ENCODE measurements around the gene ZHX3.

The ZHX3 gene

DNA sequence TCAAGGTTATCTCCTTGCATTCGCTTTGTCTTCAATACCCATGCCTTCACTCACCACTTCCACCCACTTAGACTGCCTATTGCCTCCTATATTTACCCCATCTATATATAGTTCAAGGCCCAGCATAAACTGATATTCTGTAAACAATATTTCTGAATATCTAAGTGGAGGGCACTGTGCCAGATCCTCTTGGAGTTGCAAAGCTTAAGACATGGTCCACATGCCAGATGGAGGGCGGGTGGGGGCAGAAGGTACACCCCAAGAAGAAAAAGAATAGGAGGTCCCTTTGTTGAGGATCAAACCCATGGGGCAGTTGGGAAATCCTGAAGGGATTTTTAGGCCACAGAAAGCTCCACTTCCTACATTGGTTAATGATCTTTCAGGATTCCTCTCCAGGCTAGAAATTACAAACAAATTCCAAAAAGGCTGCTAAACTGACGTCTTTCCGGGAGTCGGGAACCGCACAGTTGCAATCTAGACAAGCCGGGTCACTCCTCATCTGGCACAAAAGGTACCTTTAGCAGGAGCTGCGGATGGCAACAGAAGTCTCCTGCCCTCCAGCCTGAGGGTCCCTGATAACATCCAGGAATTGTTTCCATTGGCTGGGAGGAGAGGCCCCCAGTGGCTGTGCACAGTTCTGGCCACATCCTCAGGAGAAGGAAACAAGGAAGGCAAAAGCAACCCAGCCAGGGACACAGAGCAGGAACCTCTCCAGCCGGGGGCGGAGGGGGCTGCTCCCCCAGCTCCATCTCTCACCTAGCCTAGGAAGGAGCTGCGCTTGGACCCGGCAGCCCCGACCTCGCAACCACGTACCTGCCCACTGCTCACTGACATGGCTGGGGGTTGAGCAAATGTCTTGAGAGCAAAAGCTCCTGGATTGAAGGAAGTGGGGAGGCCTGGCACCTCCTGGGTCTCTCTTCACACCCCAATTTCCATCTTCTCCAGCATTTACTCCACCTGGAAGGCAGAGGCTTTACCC is 17.2 kb upstream of the ZHX3 start:
- Histone ChIP-seq H3K27me3 (ENCODE audit: control insufficient read depth, low read length) (no peaks in the 10 kb centered on the region), H3K9me2 (replicated peaks; ENCODE audit: control insufficient read depth, low read length) (no peaks in the 10 kb centered on the region), H3K4me1 (ENCODE audit: control insufficient read depth, low read length) (peaks cover 4% of the 10 kb centered on the region), H3K36me3 (ENCODE audit: control insufficient read depth, low read length) (no peaks in the 10 kb centered on the region), H4K20me1 (ENCODE audit: control insufficient read depth, insufficient read depth, low read depth, low read length) (no peaks in the 10 kb centered on the region), H3K4me2 (ENCODE audit: low read length) (no peak overlapping the region), H3K4me3 (ENCODE audit: low read length) (no peak overlapping the region), H3F3A (ENCODE audit: control insufficient read depth, insufficient read depth) (no peaks in the 10 kb centered on the region), H3K9me3 (ENCODE audit: control insufficient read depth, insufficient read depth, low read length) (no peaks in the 10 kb centered on the region), H3K27ac (ENCODE audit: low read depth, low read length) (no peak overlapping the region), H3K79me2 (ENCODE audit: control insufficient read depth, low read length) (no peaks in the 10 kb centered on the region)
- TF ChIP-seq CTCF (IDR thresholded peaks at IDR 0.05; ENCODE audit: low read depth, low read length, poor library complexity, severe bottlenecking) (no peak), EZH2phosphoT487 (IDR thresholded peaks at IDR 0.05; ENCODE audit: borderline replicate concordance, low read length) (no peak)

DNA sequence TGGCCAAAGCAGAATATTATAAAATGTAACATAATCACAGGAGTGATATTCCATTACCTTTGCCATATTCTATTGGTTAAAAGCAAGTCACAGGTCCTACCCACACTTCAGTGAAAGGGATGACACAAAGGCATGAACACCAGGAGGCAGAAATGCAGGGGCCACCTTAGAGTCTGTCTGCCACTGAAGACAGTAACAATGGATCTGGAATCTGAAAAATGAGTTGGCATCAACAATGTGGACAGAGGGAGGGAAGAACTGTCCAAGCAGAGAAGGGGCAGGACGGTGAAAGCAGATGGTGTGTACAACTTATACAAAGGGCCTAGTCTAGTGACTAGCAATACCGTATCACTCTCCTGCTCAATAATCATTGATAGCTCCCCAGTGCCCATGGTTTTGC is 16.5 kb upstream of the ZHX3 start:
- Histone ChIP-seq H3K36me3 (ENCODE audit: control insufficient read depth, low read length) (no peaks in the 10 kb centered on the region), H3F3A (ENCODE audit: control insufficient read depth, insufficient read depth) (no peaks in the 10 kb centered on the region), H3K4me2 (ENCODE audit: low read length) (no peak overlapping the region), H3K9me3 (ENCODE audit: control insufficient read depth, insufficient read depth, low read length) (no peaks in the 10 kb centered on the region), H3K79me2 (ENCODE audit: control insufficient read depth, low read length) (no peaks in the 10 kb centered on the region), H3K27ac (ENCODE audit: low read depth, low read length) (no peak overlapping the region), H3K9me2 (replicated peaks; ENCODE audit: control insufficient read depth, low read length) (no peaks in the 10 kb centered on the region), H3K27me3 (ENCODE audit: control insufficient read depth, low read length) (no peaks in the 10 kb centered on the region), H4K20me1 (ENCODE audit: control insufficient read depth, insufficient read depth, low read depth, low read length) (no peaks in the 10 kb centered on the region), H3K4me3 (ENCODE audit: low read length) (no peak overlapping the region), H3K4me1 (ENCODE audit: control insufficient read depth, low read length) (peaks cover 7% of the 10 kb centered on the region)
- TF ChIP-seq CTCF (IDR thresholded peaks at IDR 0.05; ENCODE audit: low read depth, low read length, poor library complexity, severe bottlenecking) (no peak), EZH2phosphoT487 (IDR thresholded peaks at IDR 0.05; ENCODE audit: borderline replicate concordance, low read length) (no peak)

DNA sequence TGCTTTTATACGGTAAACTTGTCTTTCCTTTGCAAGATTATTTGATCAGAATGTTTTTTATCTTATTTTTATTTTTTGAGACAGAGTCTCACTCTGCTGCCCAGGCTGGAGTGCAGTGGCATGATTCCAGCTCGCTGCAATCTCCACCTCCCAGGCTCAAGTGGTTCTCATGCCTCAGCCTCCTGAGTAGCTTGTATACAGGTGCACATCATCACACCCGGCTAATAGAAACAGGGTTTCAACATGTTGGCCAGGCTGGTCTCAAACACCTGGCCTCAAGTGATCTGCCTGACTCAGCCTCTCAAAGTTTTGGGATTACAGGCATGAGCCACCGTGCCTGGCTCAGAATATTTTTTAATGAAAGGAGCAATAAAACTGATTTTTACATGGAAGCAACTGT is 14.2 kb upstream of the ZHX3 start:
- H3F3A ChIP-seq (ENCODE audit: control insufficient read depth, insufficient read depth) = no peaks in the 10 kb centered on the region
- no peaks in the 10 kb centered on the region for H3K9me3 ChIP-seq (ENCODE audit: control insufficient read depth, insufficient read depth, low read length)
- no peaks in the 10 kb centered on the region for H3K79me2 ChIP-seq (ENCODE audit: control insufficient read depth, low read length)
- peaks cover 7% of the 10 kb centered on the region for H3K4me1 ChIP-seq (ENCODE audit: control insufficient read depth, low read length)
- no peak for TF ChIP-seq CTCF (IDR thresholded peaks at IDR 0.05; ENCODE audit: low read depth, low read length, poor library complexity, severe bottlenecking)
- TF ChIP-seq EZH2phosphoT487 (IDR thresholded peaks at IDR 0.05; ENCODE audit: borderline replicate concordance, low read length) = no peak
- H3K9me2 ChIP-seq (replicated peaks; ENCODE audit: control insufficient read depth, low read length) = no peaks in the 10 kb centered on the region
- H4K20me1 ChIP-seq (ENCODE audit: control insufficient read depth, insufficient read depth, low read depth, low read length) = no peaks in the 10 kb centered on the region
- no peak overlapping the region for H3K4me2 ChIP-seq (ENCODE audit: low read length)
- H3K27me3 ChIP-seq (ENCODE audit: control insufficient read depth, low read length) = no peaks in the 10 kb centered on the region
- no peak overlapping the region for H3K4me3 ChIP-seq (ENCODE audit: low read length)
- no peak overlapping the region for H3K27ac ChIP-seq (ENCODE audit: low read depth, low read length)
- no peaks in the 10 kb centered on the region for H3K36me3 ChIP-seq (ENCODE audit: control insufficient read depth, low read length)

Measured in DOHH2 (cell line).